Liver (tissue), 9 donors: ENCODE measurements around the gene TRNAU1AP. TPM values are rescaled to one million over a fixed set of nuclear protein-coding genes. Genes with fewer than 3 reads are reported as not detected.

Source experiments
- DNase-seq: peaks from one replicate; pipeline ENCODE4 v3.0.0-alpha.2; 2017; ENCODE audit warnings: low spot score
- H3K27ac ChIP-seq, 2 donors: one replicate each; pipeline ENCODE4 v1.7.0; 2013; ENCODE audit warnings: inconsistent platforms in 2 of 2, low read length in 2 of 2, control low read depth in 1 of 2, low read depth in 1 of 2, mild to moderate bottlenecking in 1 of 2
- H3K27me3 ChIP-seq, 4 donors: one replicate each; pipeline versions ENCODE4 v1.6.1 to v1.7.0; 2013; ENCODE audit warnings: low read length in 3 of 4, inconsistent platforms in 1 of 4, mild to moderate bottlenecking in 1 of 4, moderate library complexity in 1 of 4; ENCODE audit not compliant: control insufficient read depth in 4 of 4, insufficient read depth in 4 of 4
- H3K36me3 ChIP-seq, 4 donors: one replicate each; pipeline versions ENCODE4 v1.6.1 to v1.7.0; 2013; ENCODE audit warnings: low read length in 3 of 4, mild to moderate bottlenecking in 3 of 4, low read depth in 1 of 4, moderate library complexity in 1 of 4; ENCODE audit not compliant: control insufficient read depth in 4 of 4, insufficient read depth in 3 of 4
- H3K4me1 ChIP-seq, 4 donors: one replicate each; pipeline versions ENCODE4 v1.6.1 to v1.7.0; 2013; ENCODE audit warnings: low read length in 3 of 4, mild to moderate bottlenecking in 3 of 4, moderate library complexity in 1 of 4; ENCODE audit not compliant: control insufficient read depth in 4 of 4, insufficient read depth in 4 of 4
- H3K4me3 ChIP-seq, 3 donors: one replicate each; pipeline versions ENCODE4 v1.6.1 to v1.7.0; 2013; ENCODE audit warnings: low read length in 3 of 3, control low read depth in 1 of 3, low read depth in 1 of 3, mild to moderate bottlenecking in 1 of 3
- H3K9ac ChIP-seq, 2 donors: one replicate each; pipeline ENCODE4 v1.7.0; 2013; ENCODE audit warnings: low read length in 2 of 2, mild to moderate bottlenecking in 2 of 2, moderate library complexity in 2 of 2, control low read depth in 1 of 2, low read depth in 1 of 2
- H3K9me3 ChIP-seq, 4 donors: one replicate each; pipeline versions ENCODE4 v1.6.1 to v1.7.0; 2013; ENCODE audit warnings: low read length in 3 of 4; ENCODE audit not compliant: control insufficient read depth in 4 of 4
- ATF3 ChIP-seq: IDR thresholded peaks from 2 replicates; pipeline ENCODE4 v1.6.1; 2016; ENCODE audit warnings: antibody characterized with exemption
- CTCF ChIP-seq: fragments of 150-350 bp; IDR thresholded peaks from 2 replicates; pipeline ENCODE4 v1.5.1; 2017; ENCODE audit warnings: improper control_type of control experiment, low read depth, low read length; ENCODE audit not compliant: missing input control
- EGR1 ChIP-seq, 2 donors: IDR thresholded peaks; 2 replicates each; pipeline ENCODE4 v1.6.1; 2016 to 2018; ENCODE audit warnings: antibody characterized with exemption in 2 of 2, low read depth in 2 of 2
- FOXA1 ChIP-seq: IDR thresholded peaks from 2 replicates; pipeline ENCODE4 v1.6.1; 2016; ENCODE audit warnings: antibody characterized with exemption
- FOXA2 ChIP-seq: IDR thresholded peaks from 2 replicates; pipeline ENCODE4 v1.6.1; 2016; ENCODE audit warnings: antibody characterized with exemption
- GABPA ChIP-seq, 2 donors: IDR thresholded peaks in 1 of 2; conservative IDR thresholded peaks in 1 of 2; 2 replicates each; pipeline ENCODE4 v1.6.1; 2016; ENCODE audit warnings: antibody characterized with exemption in 2 of 2, mild to moderate bottlenecking in 1 of 2, moderate library complexity in 1 of 2
- HNF4A ChIP-seq, 2 donors: conservative IDR thresholded peaks; 2 replicates each; pipeline ENCODE4 v1.6.1; 2016; ENCODE audit warnings: antibody characterized with exemption in 2 of 2, mild to moderate bottlenecking in 2 of 2
- HNF4G ChIP-seq: IDR thresholded peaks from 2 replicates; pipeline ENCODE4 v1.6.1; 2016; ENCODE audit warnings: antibody characterized with exemption
- JUND ChIP-seq, 2 donors: IDR thresholded peaks; 2 replicates each; pipeline ENCODE4 v1.6.1; 2016; ENCODE audit warnings: antibody characterized with exemption in 2 of 2
- MAX ChIP-seq: IDR thresholded peaks from 2 replicates; pipeline ENCODE4 v1.6.1; 2016; ENCODE audit warnings: antibody characterized with exemption
- NR2F2 ChIP-seq: IDR thresholded peaks from 2 replicates; pipeline ENCODE4 v1.6.1; 2016; ENCODE audit warnings: antibody characterized with exemption
- RAD21 ChIP-seq, 2 donors: IDR thresholded peaks; 2 replicates each; pipeline ENCODE4 v1.6.1; 2016; ENCODE audit warnings: antibody characterized with exemption in 2 of 2, mild to moderate bottlenecking in 2 of 2
- REST ChIP-seq: IDR thresholded peaks from 2 replicates; pipeline ENCODE4 v1.6.1; 2016; ENCODE audit warnings: antibody characterized with exemption, mild to moderate bottlenecking
- RXRA ChIP-seq, 2 donors: IDR thresholded peaks; 2 replicates each; pipeline ENCODE4 v1.6.1; 2017 to 2018; ENCODE audit warnings: antibody characterized with exemption in 2 of 2, mild to moderate bottlenecking in 1 of 2
- SP1 ChIP-seq: IDR thresholded peaks from 2 replicates; pipeline ENCODE4 v1.6.1; 2018; ENCODE audit warnings: antibody characterized with exemption, mild to moderate bottlenecking
- TAF1 ChIP-seq: conservative IDR thresholded peaks from 2 replicates; pipeline ENCODE4 v1.6.1; 2016; ENCODE audit warnings: antibody characterized with exemption, mild to moderate bottlenecking
- YY1 ChIP-seq: IDR thresholded peaks from 2 replicates; pipeline ENCODE4 v1.6.1; 2016; ENCODE audit warnings: antibody characterized with exemption, mild to moderate bottlenecking
- ZBTB33 ChIP-seq: IDR thresholded peaks from 2 replicates; pipeline ENCODE4 v1.6.1; 2016; ENCODE audit warnings: antibody characterized with exemption
- WGBS: extraction: QIAGEN DNeasy Blood & Tissue Kit; methylation state at CpG from one replicate; pipeline ENCODE4 v1.1.7; 2013; 5-methylcytosine and 5-hydroxymethylcytosine counted together
- polyA plus RNA-seq, 2 donors: library from polyadenylated mRNA; stranded (reverse) in 1 of 2; unstranded in 1 of 2; fragments of 200-250 nt in 1 of 2; fragments of >200 nt in 1 of 2; fragmentation: Nextera tagmentation in 1 of 2; extraction: Ambion mirVana in 1 of 2; gene quantifications; one replicate each; pipeline versions ENCODE4 v1.2.1 to v1.2.3, GENCODE V29; 2013 to 2015
- total RNA-seq, 2 donors: library from RNA; depleted of rRNA; stranded (reverse); fragments of >200 nt; gene quantifications; one replicate each; pipeline ENCODE4 v1.2.3, GENCODE V29; 2014
- donor health status: healthy.
- donor health status: healthy.
- donor health status: healthy.
- donor health status: healthy.
- donor health status: healthy.

Gene TRNAU1AP
- total and polyA plus RNA-seq, 4 donors = 5.6 to 12.0 (median 8.8) TPM

GRCh38 chr1:28565726-28566125 is 12.8 kb downstream of the TRNAU1AP start:
- Histone ChIP-seq H3K27ac (no peak overlapping the region), H3K9ac (no peak overlapping the region), H3K9me3 (no peaks in the 10 kb centered on the region), H3K4me3 (no peak overlapping the region), H3K4me1 (no peaks in the 10 kb centered on the region), H3K36me3 (peaks cover 20 to 46% (median 28%) of the 10 kb centered on the region in 4 donors), H3K27me3 (no peaks in the 10 kb centered on the region)
- no peak for DNase-seq
- 98% methylated on average over 6 of the region's 6 CpGs for WGBS
- TF ChIP-seq EGR1 (IDR thresholded peaks at IDR 0.05; ENCODE audit: low read depth in 2 of 2) (no peak), YY1 (no peak), HNF4G (no peak), SP1 (no peak), REST (no peak), ATF3 (no peak), RAD21 (IDR thresholded peaks at IDR 0.05) (no peak), GABPA (IDR thresholded peaks at IDR 0.05 in 1 of 2, conservative IDR thresholded peaks at IDR 0.05 in 1 of 2) (no peak), ZBTB33 (no peak), MAX (no peak), FOXA1 (no peak), HNF4A (conservative IDR thresholded peaks at IDR 0.05) (no peak), NR2F2 (no peak), JUND (IDR thresholded peaks at IDR 0.05) (no peak), RXRA (IDR thresholded peaks at IDR 0.05) (no peak), CTCF (no peak), TAF1 (no peak), FOXA2 (no peak)
